ENCODE data around the gene P4HTM. TPM values are rescaled to one million over a fixed set of nuclear protein-coding genes. Genes with fewer than 3 reads are reported as not detected.

P4HTM gene
- 18.6 and 45.3 TPM in 2 replicates for total RNA-seq

GRCh38 chr3:48989796-48990635, at the start of gene P4HTM:
P4HTM (plus strand) TSS chr3:48990241; CDS start chr3:48990257, 16 bp downstream.

GRCh38 chr3:49007068-49007770, 17.2 kb downstream of the P4HTM start, which contains the start of gene WDR6:
WDR6 (plus strand) TSS chr3:49007391; CDS start chr3:49007432, 41 bp downstream.

GRCh38 chr3:49017971-49018706, 28.1 kb downstream of the P4HTM start, which contains the start of gene DALRD3:
DALRD3 (minus strand) TSS chr3:49018580; CDS start chr3:49018564, 16 bp downstream.

GRCh38 chr3:49021813-49022687, 32.0 kb downstream of the P4HTM start, which contains the start of gene NDUFAF3:
NDUFAF3 (plus strand) TSS chr3:49022121; CDS start chr3:49022145, 24 bp downstream.

GRCh38 chr3:49028673-49029562, 38.9 kb downstream of the P4HTM start, which contains the start of gene IMPDH2:
IMPDH2 (minus strand) TSS chr3:49029398; CDS start chr3:49029350, 48 bp downstream.

Other genes with a start within 250 kb of the P4HTM start
- 28.5 and 34.7 TPM in 2 replicates for gene PRKAR2A, start 142.4 kb upstream of the P4HTM start, total RNA-seq
- 24.8 and 28.2 TPM in 2 replicates for gene SLC25A20, start 91.4 kb upstream of the P4HTM start, total RNA-seq
- 55.4 and 59.5 TPM in 2 replicates for gene ARIH2, start 71.4 kb upstream of the P4HTM start, total RNA-seq
- 65.4 and 78.0 TPM in 2 replicates for gene WDR6, start 17.1 kb downstream of the P4HTM start, total RNA-seq
- gene DALRD3, start 28.3 kb downstream of the P4HTM start, total RNA-seq, result 73.7 and 76.4 TPM in 2 replicates
- gene NDUFAF3, start 31.9 kb downstream of the P4HTM start, total RNA-seq, result 157 and 201 TPM in 2 replicates
- gene IMPDH2, start 39.2 kb downstream of the P4HTM start, total RNA-seq, result 293 and 325 TPM in 2 replicates
- gene QRICH1, start 103.8 kb downstream of the P4HTM start, total RNA-seq, result 59.0 and 107 TPM in 2 replicates
- gene QARS1, start 114.5 kb downstream of the P4HTM start, total RNA-seq, result 328 and 334 TPM in 2 replicates
- gene USP19, start 130.6 kb downstream of the P4HTM start, total RNA-seq, result 44.8 and 47.3 TPM in 2 replicates
- 358 and 359 TPM in 2 replicates for gene LAMB2, start 142.8 kb downstream of the P4HTM start, total RNA-seq
- 31.9 and 41.5 TPM in 2 replicates for gene CCDC71, start 176.1 kb downstream of the P4HTM start, total RNA-seq
- gene KLHDC8B, start 181.4 kb downstream of the P4HTM start, total RNA-seq, result 13.5 and 17.7 TPM in 2 replicates

All from myometrial cell (primary cell).